BE2C (cell line): ENCODE measurements around the gene TBC1D8.

Source experiments
- DNase-seq: peaks from one replicate; pipeline ENCODE4 v3.0.0-alpha.2; 2020
- H3K27me3 ChIP-seq: fragments of 250-450 bp; sonication (Bioruptor Pico); 2 replicates; pipeline ENCODE4 v1.5.1; 2020; ENCODE audit warnings: mild to moderate bottlenecking
- H3K36me3 ChIP-seq: fragments of 250-450 bp; sonication (Bioruptor Pico); 2 replicates; pipeline ENCODE4 v1.5.1; 2020; ENCODE audit warnings: mild to moderate bottlenecking
- H3K4me1 ChIP-seq: fragments of 250-450 bp; sonication (Bioruptor Pico); 2 replicates; pipeline ENCODE4 v1.5.1; 2020
- H3K4me3 ChIP-seq: 2 replicates; pipeline ENCODE4 v1.5.1; 2011; ENCODE audit warnings: low read depth, low read length
- H3K9me3 ChIP-seq: fragments of 250-450 bp; sonication (Bioruptor Pico); 2 replicates; pipeline ENCODE4 v1.5.1; 2020
- CTCF ChIP-seq: IDR thresholded peaks from 2 replicates; pipeline ENCODE4 v1.5.1; 2012; ENCODE audit warnings: mild to moderate bottlenecking, low read depth, low read length

Gene TBC1D8

DNA sequence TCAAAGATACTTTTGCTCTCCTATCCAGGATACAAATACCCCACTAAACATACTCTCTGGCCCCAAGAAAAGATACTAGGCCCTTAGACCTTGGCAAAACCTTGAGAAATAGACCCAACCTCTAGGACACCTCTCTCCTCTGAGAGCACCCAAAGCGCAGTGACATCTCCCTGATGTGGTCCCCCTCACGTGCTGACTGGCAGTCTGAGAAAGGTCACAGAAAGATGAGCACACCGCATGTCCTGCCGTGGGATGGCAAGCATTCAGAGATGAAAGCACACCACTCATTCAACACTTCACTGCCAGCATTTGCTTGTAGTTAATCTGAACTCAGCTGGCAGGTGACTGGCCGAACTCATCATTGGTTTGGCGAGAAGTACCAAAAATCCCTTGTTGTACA, 6.1 kb upstream of the TBC1D8 start:
- no peak for TF ChIP-seq CTCF
- Histone ChIP-seq H3K27me3 (no peaks in the 10 kb centered on the region), H3K4me3 (no peak overlapping the region), H3K9me3 (no peaks in the 10 kb centered on the region), H3K4me1 (peaks cover 8% of the 10 kb centered on the region), H3K36me3 (no peaks in the 10 kb centered on the region)
- DNase-seq, result no peak

DNA sequence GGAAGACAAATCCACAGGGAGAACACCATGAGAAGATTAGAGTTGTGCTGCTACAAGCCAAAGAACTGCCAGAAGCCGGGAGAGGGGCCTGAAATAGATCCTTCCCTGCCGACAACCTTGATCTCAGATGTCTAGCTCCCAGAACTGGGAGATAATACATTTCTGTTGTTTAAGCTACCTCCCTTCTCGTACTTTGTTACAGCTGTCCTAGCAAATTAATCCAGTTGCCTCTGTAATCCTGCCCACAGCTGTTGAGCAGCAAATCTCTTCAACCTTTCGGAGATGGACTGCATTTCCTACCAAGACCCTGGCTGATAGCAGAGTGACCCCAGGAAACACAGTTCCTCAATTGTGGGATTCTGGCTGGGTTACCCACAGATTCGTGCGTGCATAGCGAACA, 2.6 kb upstream of the TBC1D8 start:
- Histone ChIP-seq H3K27me3 (no peaks in the 10 kb centered on the region), H3K36me3 (no peaks in the 10 kb centered on the region), H3K9me3 (no peaks in the 10 kb centered on the region), H3K4me3 (no peak overlapping the region), H3K4me1 (peaks cover 8% of the 10 kb centered on the region)
- TF ChIP-seq CTCF, result no peak
- no peak for DNase-seq

DNA sequence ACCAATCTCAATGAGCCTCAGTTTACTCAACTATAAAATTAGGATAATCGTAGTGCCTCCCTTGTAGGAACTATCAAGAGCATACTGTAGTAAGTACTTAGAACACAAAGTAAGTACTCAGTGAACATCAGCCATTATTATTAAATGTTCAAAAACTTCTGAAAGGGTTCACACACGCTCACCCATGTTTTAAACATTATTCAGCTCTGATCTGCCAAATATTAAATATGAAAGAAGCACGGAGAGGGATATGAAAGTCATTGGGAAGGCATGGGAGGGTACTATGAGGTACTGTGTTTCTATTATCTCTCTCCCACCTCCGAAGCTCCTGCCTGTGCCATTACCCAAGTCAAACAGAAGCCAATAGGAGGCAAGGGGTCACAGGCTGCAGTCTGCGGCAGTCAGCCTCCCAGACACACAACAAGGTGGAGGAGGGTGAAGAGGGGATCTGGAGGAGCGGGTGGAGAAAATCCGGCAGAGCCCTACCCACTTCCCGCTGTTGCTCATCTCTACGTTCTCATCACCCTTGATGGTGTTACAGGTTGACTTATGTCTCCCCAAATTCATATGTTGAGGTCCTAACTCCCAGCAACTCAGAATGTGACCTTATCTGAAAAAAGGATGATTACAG, 2.0 kb upstream of the TBC1D8 start:
- Histone ChIP-seq H3K27me3 (no peaks in the 10 kb centered on the region), H3K4me3 (no peak overlapping the region)

GRCh38 chr2:101152272-101153076, 1.3 kb upstream of the TBC1D8 start:
- Histone ChIP-seq H3K36me3 (no peaks in the 10 kb centered on the region), H3K4me1 (peaks cover 8% of the 10 kb centered on the region), H3K9me3 (no peaks in the 10 kb centered on the region), H3K4me3 (peak overlapping the region; percentile 64), H3K27me3 (no peaks in the 10 kb centered on the region)
- peak; percentile 28 for DNase-seq
- peak; percentile 66 for TF ChIP-seq CTCF

More for the DNA sequence above, 2.0 kb upstream of the TBC1D8 start:
- no peaks in the 10 kb centered on the region for H3K36me3 ChIP-seq
- peaks cover 8% of the 10 kb centered on the region for H3K4me1 ChIP-seq
- no peak for DNase-seq
- no peaks in the 10 kb centered on the region for H3K9me3 ChIP-seq
- TF ChIP-seq CTCF, result no peak

DNA sequence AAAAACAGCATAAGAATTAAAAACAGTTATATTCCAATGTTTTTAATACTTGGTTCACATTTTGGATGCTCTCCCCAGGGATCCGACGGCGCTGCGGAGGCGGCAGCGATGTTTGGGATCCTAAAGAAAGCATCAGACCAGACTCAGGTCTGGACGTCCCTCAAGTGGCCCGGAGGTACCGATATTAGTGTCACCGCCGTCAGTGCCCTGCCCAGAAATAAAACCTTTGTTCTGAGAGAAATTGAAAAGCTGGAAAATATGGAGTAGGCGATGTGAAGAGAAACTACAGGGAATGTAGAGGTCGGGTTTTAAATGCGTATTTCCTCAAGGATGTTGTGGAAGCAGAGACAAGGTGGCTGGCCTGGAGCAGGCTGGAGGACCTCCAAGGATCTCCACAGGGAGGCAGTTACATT, 683 bp upstream of the TBC1D8 start:
- Histone ChIP-seq H3K9me3 (no peaks in the 10 kb centered on the region), H3K36me3 (no peaks in the 10 kb centered on the region), H3K27me3 (no peaks in the 10 kb centered on the region), H3K4me3 (peak overlapping the region; percentile 64), H3K4me1 (peaks cover 8% of the 10 kb centered on the region)
- TF ChIP-seq CTCF, result no peak
- DNase-seq, result no peak
